ENCODE results near the gene PRDX5.

- TF ChIP-seq, protein P1, sequence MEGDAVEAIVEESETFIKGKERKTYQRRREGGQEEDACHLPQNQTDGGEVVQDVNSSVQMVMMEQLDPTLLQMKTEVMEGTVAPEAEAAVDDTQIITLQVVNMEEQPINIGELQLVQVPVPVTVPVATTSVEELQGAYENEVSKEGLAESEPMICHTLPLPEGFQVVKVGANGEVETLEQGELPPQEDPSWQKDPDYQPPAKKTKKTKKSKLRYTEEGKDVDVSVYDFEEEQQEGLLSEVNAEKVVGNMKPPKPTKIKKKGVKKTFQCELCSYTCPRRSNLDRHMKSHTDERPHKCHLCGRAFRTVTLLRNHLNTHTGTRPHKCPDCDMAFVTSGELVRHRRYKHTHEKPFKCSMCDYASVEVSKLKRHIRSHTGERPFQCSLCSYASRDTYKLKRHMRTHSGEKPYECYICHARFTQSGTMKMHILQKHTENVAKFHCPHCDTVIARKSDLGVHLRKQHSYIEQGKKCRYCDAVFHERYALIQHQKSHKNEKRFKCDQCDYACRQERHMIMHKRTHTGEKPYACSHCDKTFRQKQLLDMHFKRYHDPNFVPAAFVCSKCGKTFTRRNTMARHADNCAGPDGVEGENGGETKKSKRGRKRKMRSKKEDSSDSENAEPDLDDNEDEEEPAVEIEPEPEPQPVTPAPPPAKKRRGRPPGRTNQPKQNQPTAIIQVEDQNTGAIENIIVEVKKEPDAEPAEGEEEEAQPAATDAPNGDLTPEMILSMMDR (IDR thresholded peaks at IDR 0.05; ENCODE audit: low read length) = no peak
- TF ChIP-seq EZH2 (IDR thresholded peaks at IDR 0.05; ENCODE audit: borderline replicate concordance, low read length) = no peak
Measured at GRCh38 chr11:64339286-64339685, 21.4 kb downstream of the PRDX5 start.

All from OCI-LY1 (cell line).